Measurements from ENCODE around the gene UBL5. TPM values are rescaled to one million over a fixed set of nuclear protein-coding genes. Genes with fewer than 3 reads are reported as not detected.

Gene UBL5
- total RNA-seq: 88.2 and 107 TPM in 2 replicates

DNA sequence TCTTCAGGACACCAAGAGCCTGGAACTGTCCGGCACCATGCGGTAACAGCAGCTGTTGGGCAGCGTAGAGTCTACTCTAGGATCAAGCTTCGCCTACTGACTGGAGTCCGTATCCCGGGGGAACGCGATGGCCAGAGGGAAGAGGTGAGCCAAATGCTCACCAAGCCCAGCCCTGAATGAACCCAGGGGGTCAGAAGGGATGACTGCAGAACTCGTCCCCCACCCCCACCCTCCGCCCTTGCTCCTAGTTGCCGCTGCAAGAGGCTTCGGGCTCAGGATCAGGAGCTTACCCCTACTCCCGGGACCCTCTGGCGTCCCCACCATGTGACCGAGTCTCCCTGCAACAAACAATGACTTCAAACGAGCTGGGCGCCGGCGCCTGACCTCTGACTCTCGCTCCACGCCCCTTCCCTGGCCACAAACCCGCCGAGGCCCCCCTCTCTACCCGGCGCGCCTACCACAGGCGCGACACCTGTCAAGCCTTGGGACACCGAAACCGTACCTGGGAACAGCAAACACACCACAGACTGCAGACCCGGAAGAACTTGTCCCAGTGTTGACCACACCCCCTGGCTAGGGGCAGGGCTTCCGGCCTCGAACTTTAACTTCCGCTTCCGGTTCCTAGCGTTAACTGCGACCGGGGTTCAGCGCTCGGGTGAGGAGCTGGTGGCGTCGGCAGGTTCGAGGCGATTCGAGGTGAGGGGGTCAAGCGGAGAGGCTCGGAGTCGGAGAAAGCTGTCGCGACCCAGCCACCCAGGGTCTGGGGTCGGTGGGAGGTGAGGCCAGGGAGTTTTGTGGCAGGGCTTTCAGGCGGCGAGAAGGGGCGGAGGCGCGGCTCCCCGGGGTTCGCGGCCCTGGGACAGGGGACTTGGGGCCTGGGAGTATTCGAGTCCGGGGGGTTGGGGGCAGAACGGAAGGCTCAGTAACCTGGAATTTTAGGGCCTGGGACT, at the start of gene UBL5:
Gene UBL5 (plus strand): TSS at position 630 of the 950 bp plus-strand sequence. CDS start 420 bp downstream, outside the sequence.

DNA sequence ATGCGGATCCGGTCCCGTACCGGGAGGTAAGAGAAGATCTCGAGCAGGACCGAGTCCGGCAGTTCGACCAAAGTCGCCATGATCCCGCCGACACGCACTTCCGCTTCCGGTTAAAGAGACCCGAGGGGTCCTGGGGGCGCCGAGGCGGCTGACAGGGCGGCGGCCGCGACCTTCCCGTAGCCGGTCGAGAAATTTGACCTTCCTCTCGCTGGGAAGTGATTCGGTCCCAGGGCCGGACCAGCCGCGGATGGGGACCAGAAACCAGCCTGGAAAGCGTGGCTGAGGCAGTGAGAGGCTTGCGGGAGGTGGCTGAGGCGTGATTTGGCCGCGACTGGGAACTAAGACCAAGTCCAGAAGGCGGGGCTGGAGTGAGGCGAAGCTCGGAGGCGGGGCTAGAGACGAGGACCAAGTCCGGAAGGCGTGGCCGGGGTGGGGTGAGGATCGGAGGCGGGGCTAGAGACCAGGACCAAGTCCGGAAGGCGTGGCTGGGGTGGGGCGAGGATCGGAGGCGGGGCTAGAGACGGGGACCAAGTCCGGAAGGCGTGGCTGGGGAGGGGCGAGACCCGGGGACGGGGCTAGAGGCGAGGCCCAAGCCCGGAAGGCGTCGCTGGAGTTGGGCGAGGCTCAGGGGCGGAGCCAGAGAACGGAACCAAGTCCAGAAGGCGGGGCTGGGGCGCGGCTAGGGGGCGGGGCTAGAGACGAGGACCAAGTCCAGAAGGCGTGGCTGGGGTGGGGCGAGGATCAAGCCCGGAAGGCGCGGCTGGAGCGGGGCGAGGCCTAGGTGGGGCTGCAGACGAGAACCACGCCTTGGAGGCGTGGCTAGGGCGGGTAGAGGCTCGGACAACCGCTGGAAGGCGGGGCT, 8.8 kb upstream of the UBL5 start, which contains the start of gene FBXL12:
Gene FBXL12 (minus strand): TSS at position 346 of the 862 bp plus-strand sequence. CDS start 266 bp downstream, at position 80.

DNA sequence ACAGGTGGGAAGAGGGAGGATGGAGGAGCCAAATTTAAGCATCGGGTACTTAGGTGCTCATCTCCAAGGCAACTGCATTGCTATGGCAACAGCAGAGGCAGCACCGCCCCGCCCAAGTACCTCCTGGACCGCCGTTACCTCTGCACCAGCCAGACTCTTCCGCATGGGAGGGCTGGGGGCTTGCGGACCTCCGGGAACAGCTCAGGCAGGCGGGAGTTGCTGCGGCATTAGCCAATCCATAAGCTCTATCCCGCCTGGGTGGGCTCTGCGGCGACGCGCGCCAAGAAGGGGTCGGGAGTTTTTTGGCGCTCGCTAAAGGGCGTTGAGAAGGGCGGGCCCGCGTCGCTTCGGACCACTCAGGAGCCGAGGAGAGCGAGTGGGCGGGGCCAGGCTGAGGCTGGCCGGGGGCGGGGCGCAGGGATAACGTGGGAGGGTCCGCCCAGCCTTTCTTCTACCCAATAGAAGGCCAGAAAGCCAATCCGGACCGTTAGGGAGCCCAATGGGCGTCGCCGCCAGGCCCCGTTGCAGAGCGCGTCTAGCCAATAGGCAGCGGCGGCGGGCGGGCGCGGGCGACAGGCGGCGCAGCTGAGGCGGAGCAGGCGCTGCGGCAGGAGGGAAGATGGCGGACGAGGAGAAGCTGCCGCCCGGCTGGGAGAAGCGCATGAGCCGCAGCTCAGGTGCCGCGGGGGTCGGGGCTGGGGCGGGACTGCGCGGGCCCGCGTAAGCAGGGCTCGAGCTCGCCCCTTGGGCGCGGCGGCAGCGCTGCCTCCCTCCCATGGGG, 7.2 kb downstream of the UBL5 start, which contains the start of gene PIN1:
Gene PIN1 (plus strand): TSS at position 593 of the 781 bp plus-strand sequence. CDS start 27 bp downstream, at position 620.

Other genes starting within 250 kb of the UBL5 start
- gene ZNF121, start 243.4 kb upstream of the UBL5 start, total RNA-seq: 28.0 and 38.9 TPM in 2 replicates
- 39.2 and 42.5 TPM in 2 replicates for gene ZNF561, start 206.7 kb upstream of the UBL5 start, total RNA-seq
- gene ZNF562, start 152.8 kb upstream of the UBL5 start, total RNA-seq: 18.0 and 25.0 TPM in 2 replicates
- gene ZNF846, start 59.2 kb upstream of the UBL5 start, total RNA-seq: 9.7 and 18.0 TPM in 2 replicates
- 15.1 and 19.5 TPM in 2 replicates for gene FBXL12, start 8.8 kb upstream of the UBL5 start, total RNA-seq
- gene PIN1, start 7.4 kb downstream of the UBL5 start, total RNA-seq: 95.7 and 96.8 TPM in 2 replicates
- gene OLFM2, start 108.6 kb downstream of the UBL5 start, total RNA-seq: 5.0 and 112 TPM in 2 replicates
- gene COL5A3, start 182.6 kb downstream of the UBL5 start, total RNA-seq: 8.6 and 138 TPM in 2 replicates
- not detected in 2 replicates for gene RDH8, start 185.6 kb downstream of the UBL5 start, total RNA-seq

Measured in smooth muscle cell of the pulmonary artery (primary cell).